T-helper 2 cell treated with Interferon-gamma antibody and Interleukin-4, amounts not matched to agents 5 μg/mL and 100 μg/mL, for 36 hours (primary cell): Measurements from ENCODE around the gene MRM2.

ENCODE experiments used
- DNase-seq: peaks from one replicate; pipeline ENCODE4 v3.0.0; 2021; ENCODE audit warnings: low spot score
- H3K27ac Mint-ChIP-seq: one replicate; pipeline ENCODE4 v1.8.0; 2021; ENCODE audit warnings: mild to moderate bottlenecking, mixed read lengths
- H3K27me3 Mint-ChIP-seq: one replicate; pipeline ENCODE4 v1.8.0; 2021; ENCODE audit warnings: low read depth, mixed read lengths
- H3K36me3 Mint-ChIP-seq: one replicate; pipeline ENCODE4 v1.8.0; 2021; ENCODE audit warnings: low read depth, mixed read lengths
- H3K4me1 Mint-ChIP-seq: one replicate; pipeline ENCODE4 v1.8.0; 2021; ENCODE audit warnings: low read depth, mixed read lengths
- H3K4me3 Mint-ChIP-seq: one replicate; pipeline ENCODE4 v1.8.0; 2022; ENCODE audit warnings: mild to moderate bottlenecking, moderate library complexity, mixed read lengths
- H3K9me3 Mint-ChIP-seq: one replicate; pipeline ENCODE4 v1.8.0; 2021; ENCODE audit warnings: mixed read lengths

MRM2 gene

DNA sequence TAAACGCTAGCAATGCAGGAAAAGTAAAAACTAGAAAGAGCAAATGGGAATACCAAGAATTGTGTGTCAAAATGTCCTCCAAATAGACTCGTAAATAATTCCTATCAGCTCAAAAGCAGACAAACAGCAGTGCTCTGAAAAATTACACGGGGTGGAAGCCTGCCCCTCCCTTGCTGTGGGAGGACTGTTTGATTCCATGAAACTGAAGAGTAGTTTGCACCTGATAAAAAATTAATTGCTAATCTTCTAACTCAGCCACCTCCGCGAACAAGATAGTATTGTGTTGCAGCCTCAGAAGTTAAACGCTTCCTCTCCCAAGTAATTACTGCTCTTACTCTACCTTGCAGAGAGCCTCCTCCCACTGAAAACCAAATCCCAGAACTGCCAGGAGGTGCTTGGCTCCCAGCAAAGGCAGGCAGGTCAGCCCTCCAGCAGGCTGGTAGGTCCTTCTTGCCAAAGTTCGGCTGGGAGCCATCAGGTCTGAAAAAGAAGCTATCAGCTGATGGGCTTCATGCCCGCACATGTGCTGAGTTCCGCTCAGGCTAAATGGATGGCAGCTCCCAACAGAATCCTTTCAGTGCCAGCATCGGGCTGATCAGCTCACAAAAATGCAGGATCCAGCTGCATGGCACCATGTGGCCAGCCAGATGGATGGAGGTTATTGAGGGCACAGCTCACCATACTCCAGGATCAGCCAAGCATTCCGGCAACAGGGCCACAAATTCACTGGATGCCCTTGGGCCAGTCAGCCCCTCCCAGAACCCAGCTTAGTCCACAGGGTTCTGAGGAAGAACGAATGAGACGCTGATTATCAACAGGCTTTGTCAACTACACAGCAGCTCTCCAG, 46.4 kb downstream of the MRM2 start:
- Mint-ChIP-seq H3K4me1 (no peaks in the 10 kb centered on the region), H3K36me3 (peaks cover 30% of the 10 kb centered on the region), H3K27ac (no peak overlapping the region), H3K9me3 (no peaks in the 10 kb centered on the region), H3K27me3 (no peaks in the 10 kb centered on the region), H3K4me3 (no peak overlapping the region)
- DNase-seq, result no peak

DNA sequence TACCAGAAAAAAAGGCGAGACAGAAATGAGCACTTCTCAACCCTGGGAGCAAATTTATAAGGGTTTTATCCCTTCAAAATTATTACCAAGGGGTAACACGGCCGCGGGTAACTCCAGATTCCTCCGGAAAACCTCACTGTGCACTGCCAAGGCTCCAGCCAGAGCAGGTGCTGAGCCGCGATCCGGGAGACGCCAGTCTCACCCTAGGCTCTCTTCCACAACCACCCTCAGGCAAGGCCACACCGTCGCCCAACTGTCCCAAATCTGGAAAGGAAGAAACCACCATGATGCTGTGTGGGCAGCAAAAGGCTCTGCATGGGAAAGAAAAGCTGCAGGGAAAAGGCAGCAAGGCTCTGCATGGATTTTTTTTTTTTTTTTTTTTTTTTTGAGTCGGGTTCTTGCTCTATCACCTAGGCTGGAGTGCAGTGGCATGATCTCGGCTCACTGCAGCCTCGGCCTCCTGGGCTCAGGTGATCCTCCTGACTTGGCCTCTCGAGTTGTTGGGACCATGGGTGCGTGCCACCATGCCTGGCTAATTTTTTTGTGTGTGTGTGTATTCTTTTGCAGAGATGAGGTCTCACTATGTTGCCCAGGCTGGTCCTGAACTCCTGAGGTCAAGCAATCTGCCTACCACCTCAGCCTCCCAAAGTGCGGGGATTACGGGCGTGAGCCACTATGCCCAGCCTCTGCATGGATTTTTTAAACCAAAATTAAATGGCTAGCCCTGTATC, 48.3 kb downstream of the MRM2 start:
- Mint-ChIP-seq H3K27ac (no peak overlapping the region), H3K4me1 (no peaks in the 10 kb centered on the region), H3K4me3 (no peak overlapping the region), H3K36me3 (peaks cover 35% of the 10 kb centered on the region), H3K27me3 (no peaks in the 10 kb centered on the region), H3K9me3 (no peaks in the 10 kb centered on the region)
- no peak for DNase-seq

- H3K4me1 Mint-ChIP-seq, result no peaks in the 10 kb centered on the region
- DNase-seq, result no peak
- H3K4me3 Mint-ChIP-seq, result no peak overlapping the region
- H3K27ac Mint-ChIP-seq, result no peak overlapping the region
- no peaks in the 10 kb centered on the region for H3K9me3 Mint-ChIP-seq
- H3K36me3 Mint-ChIP-seq, result peaks cover 37% of the 10 kb centered on the region
- no peaks in the 10 kb centered on the region for H3K27me3 Mint-ChIP-seq
Observed at GRCh38 chr7:2192831-2193534, 49.0 kb downstream of the MRM2 start.

DNA sequence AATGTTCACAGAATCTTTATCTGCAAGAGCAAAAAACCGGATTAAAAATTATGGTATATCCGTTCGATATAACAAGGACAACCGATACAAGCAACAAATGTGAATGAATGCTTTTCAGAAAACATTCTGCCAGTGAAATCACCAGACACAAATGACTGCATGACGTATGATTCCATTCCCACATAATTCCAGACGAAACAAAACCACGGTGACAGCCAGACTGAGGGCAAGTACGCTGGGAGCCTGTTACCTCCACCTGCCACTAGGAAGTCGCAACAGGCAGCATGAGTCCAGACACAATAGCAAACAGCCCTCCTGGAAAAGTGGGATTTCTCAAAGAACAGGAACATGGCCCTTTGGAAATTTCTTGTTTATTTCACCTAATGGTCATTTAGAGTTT, 51.0 kb downstream of the MRM2 start:
- peaks cover 22% of the 10 kb centered on the region for H3K36me3 Mint-ChIP-seq
- H3K9me3 Mint-ChIP-seq, result no peaks in the 10 kb centered on the region

GRCh38 chr7:2190531-2190930, 51.5 kb downstream of the MRM2 start:
- Mint-ChIP-seq H3K27ac (no peak overlapping the region), H3K36me3 (peaks cover 17% of the 10 kb centered on the region), H3K27me3 (no peaks in the 10 kb centered on the region), H3K4me1 (no peaks in the 10 kb centered on the region), H3K4me3 (no peak overlapping the region), H3K9me3 (no peaks in the 10 kb centered on the region)
- no peak for DNase-seq

More for the DNA sequence above, 51.0 kb downstream of the MRM2 start:
- H3K4me3 Mint-ChIP-seq, result no peak overlapping the region
- H3K27me3 Mint-ChIP-seq, result no peaks in the 10 kb centered on the region
- DNase-seq, result no peak
- no peak overlapping the region for H3K27ac Mint-ChIP-seq
- H3K4me1 Mint-ChIP-seq, result no peaks in the 10 kb centered on the region

GRCh38 chr7:2186166-2186565, 55.8 kb downstream of the MRM2 start:
- H3K27me3 Mint-ChIP-seq, result no peaks in the 10 kb centered on the region

DNA sequence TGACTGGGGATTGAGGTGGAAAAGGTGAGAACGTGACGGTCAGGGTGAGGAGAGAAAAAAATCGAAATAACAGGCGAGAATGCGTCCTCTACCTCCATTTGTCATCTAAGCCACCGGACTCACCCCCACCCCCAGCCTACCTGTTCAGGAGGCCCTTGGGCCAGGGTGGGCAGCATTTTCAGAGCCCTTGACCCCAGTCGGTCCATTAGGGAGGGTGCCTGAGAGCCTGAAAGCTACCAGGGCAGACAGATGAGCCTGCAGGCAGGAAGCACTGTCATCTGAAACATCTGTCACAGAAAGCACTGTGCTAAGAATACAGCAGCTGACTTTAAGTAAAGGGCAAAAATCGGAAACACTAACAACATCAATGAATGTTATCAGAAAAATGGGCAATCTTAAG, 56.3 kb downstream of the MRM2 start:
- no peak for DNase-seq
- Mint-ChIP-seq H3K9me3 (no peaks in the 10 kb centered on the region), H3K4me1 (no peaks in the 10 kb centered on the region), H3K4me3 (no peak overlapping the region), H3K27me3 (no peaks in the 10 kb centered on the region), H3K36me3 (peaks cover 16% of the 10 kb centered on the region), H3K27ac (no peak overlapping the region)

More at GRCh38 chr7:2186166-2186565, 55.8 kb downstream of the MRM2 start:
- DNase-seq, result no peak
- H3K36me3 Mint-ChIP-seq, result peaks cover 16% of the 10 kb centered on the region
- no peaks in the 10 kb centered on the region for H3K9me3 Mint-ChIP-seq
- H3K27ac Mint-ChIP-seq, result no peak overlapping the region
- no peaks in the 10 kb centered on the region for H3K4me1 Mint-ChIP-seq
- no peak overlapping the region for H3K4me3 Mint-ChIP-seq
